Ureter (tissue), 1 donor: ENCODE measurements around the gene NTF3. TPM values are rescaled to one million over a fixed set of nuclear protein-coding genes. Genes with fewer than 3 reads are reported as not detected.

Experiments
- DNase-seq: peaks from one replicate; pipeline ENCODE4 v3.0.0-alpha.2; 2020; ENCODE audit warnings: low spot score
- total RNA-seq: library from RNA; stranded (reverse); gene quantifications from one replicate; pipeline ENCODE4 v1.2.4, GENCODE V29; 2023
- donor health status: DM: yes; HTN: yes; CAD: no.

The NTF3 gene
- total RNA-seq, 1 donor from 2014 or later, result 6.1 TPM

- DNase-seq, result no peak
Observed at GRCh38 chr12:5511256-5511643, 79.3 kb downstream of the NTF3 start.

GRCh38 chr12:5511644-5512600, 80.0 kb downstream of the NTF3 start:
- DNase-seq, result peak; percentile 44

GRCh38 chr12:5512601-5512970, 80.7 kb downstream of the NTF3 start:
- peak; percentile 26 for DNase-seq

GRCh38 chr12:5513406-5513805, 81.5 kb downstream of the NTF3 start:
- DNase-seq, result peak; percentile 14

- peak; percentile 25 for DNase-seq
Observed at GRCh38 chr12:5514016-5514415, 82.1 kb downstream of the NTF3 start.

GRCh38 chr12:5514545-5514944, 82.6 kb downstream of the NTF3 start:
- peak; percentile 8 for DNase-seq

- no peak for DNase-seq
Observed at GRCh38 chr12:5515458-5515857, 83.5 kb downstream of the NTF3 start.

GRCh38 chr12:5516371-5517241, 84.7 kb downstream of the NTF3 start:
- DNase-seq, result no peak

GRCh38 chr12:5518584-5519365, 86.9 kb downstream of the NTF3 start:
- no peak for DNase-seq

GRCh38 chr12:5520037-5520436, 88.1 kb downstream of the NTF3 start:
- no peak for DNase-seq

- DNase-seq, result no peak
Observed at GRCh38 chr12:5520831-5521230, 88.9 kb downstream of the NTF3 start.

- no peak for DNase-seq
Observed at GRCh38 chr12:5521456-5522325, 89.8 kb downstream of the NTF3 start.

- DNase-seq, result no peak
Observed at GRCh38 chr12:5522432-5523335, 90.8 kb downstream of the NTF3 start.

GRCh38 chr12:5523396-5524115, 91.6 kb downstream of the NTF3 start:
- DNase-seq, result no peak

- no peak for DNase-seq
Observed at GRCh38 chr12:5524116-5524768, 92.3 kb downstream of the NTF3 start.

- no peak for DNase-seq
Observed at GRCh38 chr12:5524769-5525436, 93.0 kb downstream of the NTF3 start.

- DNase-seq, result no peak
Observed at GRCh38 chr12:5525783-5526367, 94.0 kb downstream of the NTF3 start.

GRCh38 chr12:5533368-5533767, 101.5 kb downstream of the NTF3 start:
- no peak for DNase-seq
